ENCODE data around the gene HNRNPL. TPM values are rescaled to one million over a fixed set of nuclear protein-coding genes. Genes with fewer than 3 reads are reported as not detected.
A peak's percentile ranks its signal among the peaks of the same experiment; 100 is the strongest.
"Not testable (repeated sequence)": the region's sequence is repeated elsewhere in the genome, so short reads cannot be mapped to it uniquely, and the experiment has no call there.

Gene HNRNPL
- polyA plus RNA-seq (2013, experiment 1 of 2; ENCODE audit: insufficient read length), result 442 TPM
- 216 TPM for polyA plus RNA-seq (2013, experiment 2 of 2; ENCODE audit: insufficient read length)

DNA sequence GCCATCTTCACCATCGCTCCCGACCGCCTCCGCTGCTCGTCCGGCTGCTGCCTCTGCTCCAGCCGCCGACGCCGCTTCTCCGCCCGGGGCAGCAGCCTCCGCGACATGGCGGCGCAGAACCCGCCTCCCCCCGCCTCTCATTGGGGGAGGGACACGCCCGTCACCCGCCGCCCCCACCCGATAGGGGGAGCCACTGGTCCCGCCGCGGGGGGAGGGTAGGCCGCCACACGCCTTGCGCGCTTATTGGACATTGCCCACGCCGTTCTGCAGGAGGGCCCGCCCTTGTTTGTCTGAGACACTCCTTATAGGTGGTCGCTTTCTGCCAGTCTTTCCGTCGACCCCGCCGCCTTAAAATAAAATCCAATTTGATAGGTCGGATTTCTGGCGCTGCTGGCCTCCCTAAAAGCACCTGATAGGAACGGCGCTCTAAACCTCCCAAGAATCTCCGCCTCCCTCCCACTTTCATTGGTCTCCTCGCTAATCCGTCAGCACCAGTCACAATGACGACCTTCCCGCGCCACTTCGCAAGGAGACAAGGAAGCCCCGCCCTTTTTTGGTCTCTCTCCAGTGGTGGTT, at the start of gene HNRNPL:
Gene HNRNPL, minus strand, starts transcription at position 127 of the 576 bp plus-strand sequence. Its CDS starts 20 bp downstream, at position 107.
- peak; percentile 100 for DNase-seq

- DNase-seq, result peak; percentile 9
These were observed 49.1 kb upstream of the HNRNPL start for GRCh38 chr19:38898788-38899446.

DNA sequence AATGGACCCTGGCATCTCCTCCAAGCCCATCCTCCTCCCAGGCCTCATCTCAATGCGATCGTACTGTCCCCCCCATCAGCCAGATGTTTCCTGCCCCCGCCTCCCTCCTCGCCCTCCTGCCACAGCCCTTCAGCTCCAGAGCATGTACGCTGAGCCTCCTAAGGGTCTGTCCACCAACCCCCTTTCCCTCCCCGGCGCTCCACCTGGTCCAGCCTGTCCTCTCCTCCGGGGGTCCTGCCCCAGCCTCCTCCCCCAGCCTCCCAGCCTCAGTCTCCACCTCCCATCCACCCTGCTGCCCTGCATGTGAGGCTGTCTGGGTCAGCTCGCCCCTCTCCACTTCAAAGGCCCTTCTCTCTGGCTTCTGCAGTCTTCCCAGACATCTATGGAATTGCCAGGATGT, 45.2 kb upstream of the HNRNPL start:
- DNase-seq, result no peak

DNA sequence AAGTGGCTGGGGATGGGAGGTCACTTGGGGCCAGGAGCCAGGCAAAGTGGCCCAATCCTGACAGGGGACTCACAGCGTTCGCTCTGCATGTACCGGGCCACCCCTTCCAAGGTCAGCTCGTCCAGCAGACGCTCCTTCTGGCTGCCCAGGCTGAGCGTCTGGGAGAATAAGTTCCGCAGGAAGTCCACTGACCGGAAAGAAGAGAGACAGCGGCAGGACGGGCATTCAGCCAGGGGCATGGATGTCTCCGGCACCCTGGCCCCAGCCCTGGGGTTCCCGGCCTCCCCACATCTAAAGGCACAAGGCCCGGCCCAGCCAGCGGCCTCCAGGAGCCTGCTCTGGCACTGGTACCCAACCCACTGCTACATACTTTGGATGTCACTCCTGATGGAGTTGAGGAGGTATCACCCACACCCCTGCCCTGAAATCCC, 43.6 kb upstream of the HNRNPL start:
- no peak for DNase-seq

DNA sequence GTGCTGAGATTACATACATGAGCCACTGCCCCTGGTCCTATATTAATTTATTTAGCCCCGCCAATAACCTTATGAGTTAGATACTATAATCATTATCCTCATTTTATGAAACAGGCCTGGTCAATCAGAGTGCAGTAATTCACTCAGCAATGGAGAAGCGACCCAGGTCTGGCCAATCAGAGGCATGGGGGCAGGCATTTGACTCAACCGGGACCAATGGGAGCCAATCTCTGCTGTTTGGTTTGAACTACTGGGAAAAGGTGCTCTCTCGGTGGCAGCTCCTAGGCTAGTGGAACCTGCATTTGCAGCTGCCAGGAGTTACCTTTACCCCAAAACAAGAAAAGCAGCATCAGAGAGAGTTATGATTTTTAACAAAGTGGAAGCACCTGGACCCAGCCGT, 43.1 kb upstream of the HNRNPL start:
- DNase-seq, result no peak

DNA sequence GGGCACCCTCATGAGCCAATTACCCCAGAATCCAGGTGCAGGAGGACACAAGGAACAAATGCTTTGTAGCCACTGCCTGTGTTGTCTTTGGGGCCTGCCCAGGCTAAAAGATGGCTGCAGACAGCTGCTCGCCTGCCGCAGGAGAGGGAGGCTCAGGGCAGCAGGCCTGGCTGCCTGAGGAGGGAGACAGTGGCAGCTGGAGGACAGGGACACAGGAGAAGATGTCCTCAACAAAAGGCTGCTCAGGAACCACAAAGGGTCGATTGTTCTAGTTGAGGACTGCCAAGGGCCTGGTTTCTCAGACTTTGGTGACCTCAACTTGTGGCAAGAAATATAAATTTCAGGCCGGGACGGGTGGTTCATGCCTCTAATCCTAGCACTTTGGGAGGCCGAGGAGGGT, 42.0 kb upstream of the HNRNPL start:
- DNase-seq, result no peak

DNA sequence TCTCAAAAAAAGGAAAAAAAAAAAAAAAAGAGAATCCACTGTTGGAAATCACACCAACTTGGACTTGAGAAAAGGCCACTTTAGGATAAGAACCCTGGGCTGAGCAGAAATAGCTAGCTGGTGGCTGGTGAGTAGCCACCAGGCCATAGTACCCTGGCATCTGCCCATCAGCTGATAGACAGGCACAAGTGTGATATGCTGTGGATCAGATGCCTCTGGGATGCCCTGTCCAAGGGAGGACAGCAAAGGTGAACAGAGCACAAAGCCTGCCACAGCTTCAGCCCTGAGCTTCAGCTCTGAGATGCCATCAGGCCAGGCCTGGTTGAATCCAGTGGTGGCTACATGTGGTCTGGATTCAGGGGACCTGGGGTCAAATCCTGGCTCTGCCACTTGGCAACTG, 40.9 kb upstream of the HNRNPL start:
- DNase-seq, result no peak

DNA sequence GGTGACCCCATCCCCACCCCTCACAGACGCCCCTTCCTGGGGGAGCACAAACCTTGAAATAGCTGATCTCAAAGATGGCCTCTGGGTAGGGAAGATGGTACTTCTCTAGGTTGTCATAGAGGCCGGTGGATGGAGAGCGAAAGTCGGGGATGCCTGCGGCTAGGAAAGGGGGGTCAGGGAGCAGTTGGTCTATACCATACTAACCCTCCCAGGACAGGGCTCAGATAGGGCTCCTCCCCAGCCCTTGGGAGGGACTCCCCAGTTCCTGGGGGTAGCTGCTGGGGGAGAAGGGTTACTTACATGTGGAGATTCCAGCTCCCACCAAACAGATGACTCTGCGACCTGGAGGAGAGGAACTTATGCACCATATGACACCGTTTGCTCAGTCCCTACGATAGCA, 40.0 kb upstream of the HNRNPL start:
- DNase-seq, result no peak

- no peak for DNase-seq
These were observed 39.1 kb upstream of the HNRNPL start for GRCh38 chr19:38888876-38889275.

DNA sequence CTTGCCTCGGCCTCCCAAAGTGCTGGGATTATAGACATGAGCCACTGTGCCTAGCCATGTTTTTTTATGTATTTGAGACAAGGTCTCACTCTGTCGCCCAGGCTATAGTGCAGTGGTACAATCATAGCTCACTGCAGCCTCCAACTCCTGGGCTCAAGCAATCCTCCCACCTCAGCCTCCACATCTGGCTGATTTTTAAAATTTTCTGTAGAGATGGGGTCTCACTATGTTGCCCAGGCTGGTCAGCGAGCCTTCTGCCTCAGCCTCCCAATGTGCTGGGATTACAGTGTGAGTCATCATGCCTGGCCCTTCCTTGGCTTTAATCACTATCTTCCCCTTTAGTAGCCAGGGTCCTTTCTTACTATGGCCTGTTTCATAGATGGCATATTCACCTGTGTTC, 34.9 kb upstream of the HNRNPL start:
- not testable (repeated sequence) for DNase-seq

DNA sequence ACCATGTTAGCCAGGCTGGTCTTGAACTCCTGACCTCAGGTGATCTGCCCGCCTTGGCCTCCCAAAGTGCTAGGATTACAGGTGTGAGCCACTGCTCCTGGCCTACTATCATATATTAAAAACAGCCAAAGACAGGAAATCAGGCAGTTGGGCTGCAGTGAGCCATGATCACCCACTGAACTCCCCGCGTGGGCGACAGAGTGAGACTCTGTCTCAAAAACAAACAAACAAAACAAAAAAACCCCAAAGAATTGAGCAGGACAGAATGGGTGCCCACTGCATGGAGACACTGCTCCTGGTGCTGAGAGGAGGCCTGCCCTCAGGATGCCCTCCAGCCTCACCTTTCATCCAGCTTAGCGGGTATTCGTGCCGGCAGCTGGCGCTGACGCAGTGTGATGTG, 33.5 kb upstream of the HNRNPL start:
- DNase-seq, result no peak

DNA sequence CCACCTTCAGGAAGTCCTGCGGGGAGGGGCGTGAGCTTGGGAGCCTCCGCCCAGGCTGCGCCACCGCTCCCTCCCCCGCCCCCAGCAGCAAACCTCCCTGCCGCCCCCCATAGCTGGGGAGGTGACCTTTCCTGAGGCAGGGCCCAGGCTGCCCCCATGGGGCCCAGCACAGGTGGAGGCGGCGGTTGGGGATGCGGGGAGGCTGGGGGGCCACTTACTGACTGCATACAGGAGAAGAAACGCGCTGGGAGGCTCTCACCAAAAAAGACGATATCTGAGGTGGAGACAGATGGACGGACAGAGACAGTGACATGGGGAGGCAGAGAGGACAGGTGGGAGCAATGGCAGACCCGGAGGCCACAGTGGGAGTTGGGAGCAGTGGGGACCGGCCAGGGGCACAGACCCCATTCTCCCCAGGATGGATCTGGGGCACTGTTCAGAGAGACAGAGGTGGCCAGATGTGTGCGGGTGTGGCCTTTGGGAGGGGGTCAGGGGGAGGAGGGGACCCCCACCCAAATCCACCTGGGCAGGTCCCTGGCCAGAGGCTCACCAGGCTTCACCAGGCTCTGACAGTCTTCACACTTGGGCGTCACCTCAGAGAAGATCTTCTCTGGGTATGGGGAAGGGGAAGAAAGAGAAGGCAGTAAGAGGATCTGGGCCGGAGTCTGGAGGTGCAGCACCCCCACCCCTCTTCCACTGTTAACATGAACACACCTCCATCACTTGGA, 31.3 kb upstream of the HNRNPL start:
- no peak for DNase-seq

- no peak for DNase-seq
These were observed 30.5 kb upstream of the HNRNPL start for GRCh38 chr19:38880076-38880881.

- DNase-seq, result no peak
These were observed 29.6 kb upstream of the HNRNPL start for GRCh38 chr19:38879400-38879751.

DNA sequence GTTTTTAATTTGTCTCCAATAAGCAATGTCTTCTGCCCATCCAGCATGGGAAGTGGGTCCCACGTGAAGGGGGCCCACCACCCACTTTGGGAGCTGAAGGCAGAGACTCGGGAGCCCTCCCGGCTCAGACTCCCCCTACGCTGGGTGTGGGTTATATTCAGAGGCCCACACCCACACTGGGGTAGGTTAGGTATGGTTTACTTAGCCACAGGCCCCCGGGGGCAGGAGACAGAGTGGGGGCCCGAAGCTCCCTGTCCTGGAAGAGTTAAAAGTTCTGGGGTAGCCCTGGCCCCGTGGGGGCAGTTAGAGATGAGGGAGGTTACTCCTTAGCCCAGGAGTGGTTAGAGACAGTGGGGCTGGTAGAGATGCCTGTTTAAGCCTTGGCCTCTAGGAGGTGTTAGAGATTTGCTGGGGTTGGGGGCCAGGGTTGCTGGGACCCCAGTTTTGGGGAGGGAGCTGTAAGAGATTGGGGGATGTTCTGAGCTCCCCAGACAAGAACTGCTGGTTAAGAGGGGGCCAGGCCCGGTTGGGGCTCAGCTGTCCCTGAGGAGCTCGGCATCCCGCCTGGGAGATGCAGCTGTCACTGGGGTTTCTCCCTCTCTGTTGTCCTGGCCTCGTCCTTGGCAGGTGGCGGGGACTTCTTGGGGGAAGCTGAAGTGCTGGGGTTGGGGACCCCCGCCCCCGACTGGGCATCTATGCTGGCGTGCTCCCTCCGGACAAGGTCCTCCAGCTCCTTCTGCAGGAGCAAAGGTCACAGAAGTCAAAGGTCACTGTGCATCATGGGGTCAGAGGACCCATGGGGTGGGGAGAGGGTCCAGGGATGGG, 29.0 kb upstream of the HNRNPL start:
- no peak for DNase-seq

DNA sequence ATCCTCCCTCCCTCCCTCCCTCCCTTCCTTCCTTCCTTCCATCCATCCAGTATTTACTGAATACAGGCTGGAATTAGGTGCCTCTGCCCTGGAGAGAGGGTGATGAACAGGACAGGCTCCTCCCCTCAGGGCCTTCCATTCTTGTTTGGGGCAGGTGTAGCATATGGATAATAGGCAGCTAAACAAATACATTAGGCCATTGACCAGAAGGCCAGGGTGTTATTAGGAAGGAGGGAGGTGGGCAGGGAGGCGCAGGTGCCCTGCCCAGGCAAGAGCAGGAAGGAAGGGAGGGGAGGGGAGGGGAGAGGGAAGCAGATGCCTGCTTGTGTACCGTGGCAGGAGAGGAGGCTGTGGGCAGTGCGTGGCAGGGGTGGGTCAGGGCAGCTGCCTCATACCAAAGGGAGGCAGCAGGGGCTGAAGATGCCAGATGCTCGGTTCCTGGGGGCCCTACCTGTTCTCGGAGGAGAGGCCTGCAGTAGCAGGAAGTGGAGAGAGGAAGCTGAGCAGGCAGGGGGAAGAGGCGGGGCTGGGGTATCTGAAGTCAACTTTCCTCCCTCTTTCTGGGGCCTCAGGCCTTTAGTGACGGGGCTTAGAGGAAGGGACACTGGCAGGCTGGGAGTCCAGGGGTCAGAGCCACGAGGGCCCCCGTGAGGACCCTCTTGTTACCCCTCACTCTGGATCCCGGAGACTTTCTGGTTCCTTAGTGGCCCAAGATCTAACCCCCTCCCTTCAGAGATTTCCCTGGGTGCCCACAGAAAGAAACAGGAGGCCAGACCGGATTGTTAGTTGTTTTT, 28.2 kb upstream of the HNRNPL start, which contains the start of gene RINL:
Gene RINL, minus strand, starts transcription at position 495 of the 794 bp plus-strand sequence. CDS start 1,533 bp downstream, outside the sequence.
- DNase-seq, result no peak

DNA sequence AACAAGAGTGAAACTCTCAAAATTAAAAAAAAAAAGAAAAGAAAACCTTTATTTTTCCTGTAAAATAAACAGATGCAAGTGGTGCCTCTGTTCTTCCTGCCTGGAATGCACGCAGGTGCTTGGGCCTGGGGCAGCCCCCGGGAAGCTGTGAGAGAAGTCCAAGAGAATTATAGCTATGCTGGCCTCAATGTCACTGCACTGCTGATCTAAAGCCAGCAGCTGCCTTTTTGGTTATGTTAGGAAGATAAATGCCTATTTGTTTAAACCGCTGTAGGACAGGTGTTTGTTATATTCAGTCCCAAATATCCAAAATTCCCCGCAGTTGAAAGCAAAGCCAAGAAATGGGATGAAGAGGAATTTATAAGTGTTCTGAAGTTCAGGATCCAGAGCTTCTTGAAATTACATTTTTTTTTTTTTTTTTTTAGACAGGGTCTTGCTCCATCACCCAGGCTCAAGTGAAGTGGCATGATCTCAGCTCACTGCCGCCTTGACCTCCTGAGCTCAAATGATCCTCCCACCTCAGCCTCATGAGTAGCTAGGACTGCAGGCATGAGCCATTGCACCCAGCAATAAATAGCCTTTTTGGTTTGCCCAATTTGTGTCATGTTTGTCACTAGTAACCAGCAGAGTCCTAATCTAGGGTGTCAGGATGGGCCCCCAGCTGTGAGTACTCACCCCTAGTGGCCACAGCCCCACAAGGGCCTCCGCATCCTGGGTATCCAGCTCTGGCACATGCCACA, 26.0 kb upstream of the HNRNPL start:
- no peak for DNase-seq

GRCh38 chr19:38873400-38873799, 23.6 kb upstream of the HNRNPL start:
- not testable (repeated sequence) for DNase-seq

DNA sequence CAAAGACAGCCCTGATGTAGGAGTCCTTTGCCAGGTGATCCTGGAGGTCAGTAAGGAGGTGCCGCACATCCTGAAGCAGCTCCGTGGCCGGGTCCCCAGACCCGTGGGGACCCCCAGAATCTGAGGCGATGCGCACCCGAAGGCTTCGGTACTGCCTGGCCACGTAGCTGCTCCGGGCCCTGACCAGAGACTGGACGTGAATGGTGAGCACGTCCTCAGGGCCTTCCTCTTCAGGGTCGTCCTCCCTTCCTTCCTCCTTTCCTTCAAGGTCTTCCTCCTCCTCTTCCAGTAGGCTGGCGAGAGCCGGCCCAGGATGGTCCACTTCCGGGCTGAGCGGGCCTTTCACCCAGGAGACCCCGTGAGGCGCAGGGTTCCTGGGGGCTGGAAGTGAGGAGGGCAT, 20.8 kb upstream of the HNRNPL start:
- DNase-seq, result no peak

Data from fibroblast of skin of back (primary cell).